ENCODE measurements around the gene TULP1.

The TULP1 gene

DNA sequence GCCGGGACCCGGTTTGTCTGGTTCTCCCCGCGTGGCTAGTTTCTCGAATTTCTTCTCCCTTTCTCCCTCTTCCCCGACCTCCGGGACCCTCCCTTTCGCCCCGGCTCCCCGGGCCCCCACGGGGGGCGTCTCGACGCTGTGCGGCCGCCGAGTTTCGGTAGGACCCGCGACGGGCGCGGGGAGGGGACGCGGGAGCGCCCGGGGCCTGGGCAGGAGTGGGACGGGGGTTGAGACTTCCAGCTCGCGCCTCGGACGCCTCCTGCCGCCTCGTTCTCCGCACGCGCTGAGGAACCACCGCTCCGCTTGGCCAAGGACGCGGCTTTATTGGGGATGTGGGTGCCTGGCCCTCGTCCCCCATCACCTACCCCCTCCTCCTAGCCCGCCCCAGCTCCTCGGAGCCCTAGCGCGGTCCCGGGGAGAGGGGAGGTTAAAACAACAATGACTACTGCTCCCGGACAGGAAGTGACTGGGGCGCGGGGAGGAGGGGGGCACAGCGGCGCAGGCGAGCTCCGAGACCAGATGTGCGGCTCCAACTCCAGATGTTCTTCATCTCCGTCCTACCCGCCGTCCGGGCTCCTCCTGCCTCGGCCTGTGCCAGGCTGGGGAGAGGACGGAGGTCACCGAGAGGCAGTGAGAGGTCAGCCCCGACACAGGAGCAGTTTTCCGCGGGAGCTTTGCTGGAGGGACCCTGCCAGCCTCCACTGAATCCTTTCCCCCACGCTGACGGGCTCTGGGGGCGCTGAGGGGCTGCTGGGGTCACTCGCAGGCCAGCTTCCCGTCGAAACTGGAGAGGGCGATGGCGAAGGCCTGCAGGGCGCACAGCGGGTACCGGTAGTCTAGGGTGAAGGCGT, 14.9 kb downstream of the TULP1 start:
- in situ Hi-C loops (cut with MboI; ENCODE audit: low sequenced_read_pairs), result no loop called here

DNA sequence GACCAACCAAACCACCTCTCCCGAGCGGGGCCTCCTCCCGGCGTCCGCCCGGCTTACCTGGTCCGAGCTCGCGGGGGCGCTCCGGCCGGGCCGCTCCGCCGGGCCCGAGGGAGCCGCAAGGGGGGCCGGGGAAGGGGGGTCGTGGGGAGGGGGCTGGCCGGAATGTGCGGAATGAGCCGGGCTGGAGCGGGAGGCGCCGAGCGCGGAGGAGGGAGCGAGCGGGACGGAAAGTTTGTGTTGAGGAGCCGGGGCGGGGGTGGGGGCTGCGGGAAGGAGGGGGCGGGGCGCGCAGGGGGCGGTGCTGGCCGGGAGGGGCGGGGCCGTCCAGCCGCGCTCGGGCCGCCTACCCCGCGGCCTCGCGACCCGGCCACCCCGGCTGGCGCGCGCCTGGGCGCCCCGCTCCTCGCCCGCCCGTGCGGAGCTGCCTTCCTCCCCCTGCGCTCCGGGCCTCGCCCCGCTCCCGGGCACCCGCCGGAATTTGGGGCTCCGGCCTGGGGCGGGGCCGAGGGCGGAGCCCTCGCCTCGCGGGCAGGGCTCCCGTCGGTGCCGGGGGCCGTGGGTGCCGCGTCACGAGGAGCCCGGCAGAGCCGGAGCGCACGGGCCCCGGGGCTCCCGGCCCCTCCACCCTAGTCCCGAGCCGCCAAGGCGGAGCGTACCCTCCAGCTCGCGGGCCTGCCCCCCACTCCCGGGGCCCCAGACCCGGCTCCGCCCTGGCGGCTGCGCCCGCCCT, 15.7 kb downstream of the TULP1 start, which contains the start of gene TEAD3:
TSS of gene TEAD3 (minus strand) at position 239 of the 730 bp plus-strand sequence.
- in situ Hi-C loops (cut with MboI; ENCODE audit: low sequenced_read_pairs), result no loop called here

DNA sequence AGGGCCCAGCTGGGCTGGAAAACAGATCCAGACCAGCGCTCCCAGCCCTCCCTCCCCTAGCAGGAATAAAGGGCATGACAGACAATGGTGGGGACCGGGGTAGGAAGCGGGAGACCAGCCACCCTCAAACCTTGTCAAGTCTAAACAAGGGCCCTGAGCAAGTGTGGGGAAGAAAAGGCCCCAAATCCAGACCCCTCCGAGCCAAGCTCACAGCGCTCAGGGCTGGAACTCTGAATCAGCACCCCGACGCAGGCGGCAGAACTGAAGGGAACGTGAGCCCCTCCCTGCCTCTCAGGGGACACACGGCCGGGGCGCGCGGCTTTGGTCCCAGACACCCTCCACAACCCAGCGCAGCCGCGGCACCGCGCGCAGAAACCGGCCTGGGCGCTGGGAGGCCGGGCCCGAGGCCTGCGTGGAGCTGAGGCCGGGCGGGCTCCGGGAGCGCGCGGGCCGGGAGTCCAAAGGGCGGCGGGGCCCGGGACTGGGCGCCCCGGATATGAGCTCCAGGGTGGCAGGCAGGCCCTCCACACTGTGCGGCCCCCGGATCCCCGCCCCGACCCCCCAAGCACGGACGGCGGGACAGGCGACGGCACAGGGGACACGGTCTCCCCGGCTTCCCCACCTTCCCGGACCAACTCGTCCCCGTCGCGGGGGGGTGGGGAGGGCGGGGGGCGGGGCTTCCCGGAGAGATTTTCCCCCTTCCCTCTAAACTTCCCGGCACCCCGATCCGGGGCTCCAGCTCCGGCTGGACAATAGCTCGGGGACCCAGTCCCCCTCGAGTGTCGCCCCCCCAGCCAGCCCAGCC, 16.5 kb downstream of the TULP1 start:
- in situ Hi-C loops (cut with MboI; ENCODE audit: low sequenced_read_pairs), result no loop called here

DNA sequence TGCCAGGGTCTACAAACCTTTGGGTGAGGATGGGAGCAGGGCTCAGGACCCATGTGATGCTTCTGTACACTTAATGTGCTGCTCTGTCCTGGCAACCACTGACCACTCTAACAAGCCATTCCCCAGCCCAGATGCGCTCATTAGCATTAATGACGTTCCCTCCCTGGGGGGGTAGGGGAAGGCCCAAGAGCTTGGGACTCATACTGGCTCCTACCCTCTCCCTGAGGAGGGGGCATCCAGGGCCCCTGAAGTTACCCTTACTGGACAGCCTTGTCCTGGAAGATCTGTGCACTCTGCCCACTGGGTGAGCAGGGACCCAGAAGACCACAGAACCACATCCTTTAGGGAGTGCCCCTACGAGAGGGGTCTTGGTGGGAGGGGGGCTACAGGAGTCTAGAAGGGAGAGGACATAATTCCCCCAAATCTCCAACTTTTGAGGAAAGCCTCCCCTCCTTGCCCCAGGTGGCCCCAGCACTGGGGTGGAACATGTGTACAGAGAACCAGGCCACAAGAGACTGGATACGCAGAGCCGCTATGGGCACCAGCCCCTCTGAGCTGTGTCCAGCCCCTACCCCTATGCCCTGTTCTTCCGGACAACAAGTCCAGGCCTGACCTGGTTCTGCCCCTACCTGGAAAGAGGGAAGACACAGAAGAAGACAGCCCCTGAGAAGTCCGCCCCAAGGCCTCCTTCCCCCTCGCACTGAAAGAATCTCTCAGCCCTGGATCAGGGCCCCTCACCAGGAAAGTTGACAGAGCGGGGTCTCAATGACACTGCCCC, 17.2 kb downstream of the TULP1 start:
- in situ Hi-C loops (cut with MboI; ENCODE audit: low sequenced_read_pairs), result no loop called here

DNA sequence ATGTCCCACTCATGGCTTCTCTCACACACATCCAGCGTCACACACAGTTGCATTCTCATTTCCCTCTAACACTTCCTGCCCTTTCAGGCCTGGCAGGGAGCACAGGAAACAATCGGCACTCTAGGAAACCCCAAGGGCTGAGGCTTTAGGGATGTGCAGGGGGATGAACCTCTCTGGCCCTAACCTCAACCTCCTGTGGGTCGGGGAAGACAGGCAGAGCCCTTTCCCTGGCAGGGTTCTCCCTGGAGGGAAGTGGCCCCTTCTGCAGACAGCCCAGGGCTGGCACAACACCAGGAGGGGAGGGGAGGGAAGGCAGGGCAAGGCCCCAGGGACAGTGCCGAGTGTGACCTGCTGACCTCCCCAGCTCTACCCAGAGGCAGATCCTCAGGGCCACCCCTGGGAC, 18.5 kb downstream of the TULP1 start:
- in situ Hi-C loops (cut with MboI; ENCODE audit: low sequenced_read_pairs), result no loop called here

DNA sequence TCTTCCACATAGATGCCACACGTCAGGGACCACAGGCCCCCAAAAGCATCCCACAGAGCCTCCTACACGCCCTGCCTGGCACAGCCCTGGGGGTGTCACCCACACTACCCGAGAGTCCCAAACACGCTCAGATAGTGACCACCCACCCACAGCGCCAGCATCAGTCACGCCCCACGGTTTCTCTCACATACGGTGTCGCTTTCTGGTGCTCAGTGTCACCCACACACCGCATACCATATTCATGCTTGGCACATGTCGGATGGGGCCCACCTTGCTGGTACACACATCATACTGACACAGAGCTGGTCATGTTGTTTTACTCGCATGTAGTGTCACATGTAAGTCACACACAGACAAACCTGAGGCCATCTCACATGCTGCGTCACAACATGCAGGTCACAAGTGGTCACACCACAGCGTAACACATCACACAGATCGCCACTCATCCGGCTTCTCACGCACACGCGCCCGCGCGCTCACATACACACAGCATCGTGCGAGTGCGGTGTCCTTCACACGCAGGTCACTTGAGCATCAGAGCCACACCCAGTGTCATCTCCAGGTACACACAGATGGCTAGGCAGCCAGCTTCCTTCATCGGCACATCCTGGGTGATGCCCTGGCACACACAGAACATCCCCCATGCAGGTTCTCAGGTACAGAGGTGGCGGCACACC, 19.3 kb downstream of the TULP1 start:
- in situ Hi-C loops (cut with MboI; ENCODE audit: low sequenced_read_pairs), result no loop called here

DNA sequence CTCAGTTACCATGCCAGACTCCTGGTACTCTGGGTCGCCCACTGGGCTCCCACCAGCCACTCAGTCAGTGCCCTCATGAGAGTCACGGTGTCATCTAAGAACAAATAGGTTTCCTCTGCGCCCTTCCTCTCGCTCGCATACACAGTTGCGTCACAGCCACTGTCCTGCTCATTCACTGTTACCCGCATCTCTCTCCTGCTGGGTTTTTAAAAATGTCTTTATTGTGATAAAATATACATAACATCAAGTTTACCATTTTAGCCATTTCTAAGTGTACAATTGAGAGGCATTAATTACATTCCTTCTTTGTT, 19.8 kb downstream of the TULP1 start:
- in situ Hi-C loops (cut with MboI; ENCODE audit: low sequenced_read_pairs), result no loop called here

DNA sequence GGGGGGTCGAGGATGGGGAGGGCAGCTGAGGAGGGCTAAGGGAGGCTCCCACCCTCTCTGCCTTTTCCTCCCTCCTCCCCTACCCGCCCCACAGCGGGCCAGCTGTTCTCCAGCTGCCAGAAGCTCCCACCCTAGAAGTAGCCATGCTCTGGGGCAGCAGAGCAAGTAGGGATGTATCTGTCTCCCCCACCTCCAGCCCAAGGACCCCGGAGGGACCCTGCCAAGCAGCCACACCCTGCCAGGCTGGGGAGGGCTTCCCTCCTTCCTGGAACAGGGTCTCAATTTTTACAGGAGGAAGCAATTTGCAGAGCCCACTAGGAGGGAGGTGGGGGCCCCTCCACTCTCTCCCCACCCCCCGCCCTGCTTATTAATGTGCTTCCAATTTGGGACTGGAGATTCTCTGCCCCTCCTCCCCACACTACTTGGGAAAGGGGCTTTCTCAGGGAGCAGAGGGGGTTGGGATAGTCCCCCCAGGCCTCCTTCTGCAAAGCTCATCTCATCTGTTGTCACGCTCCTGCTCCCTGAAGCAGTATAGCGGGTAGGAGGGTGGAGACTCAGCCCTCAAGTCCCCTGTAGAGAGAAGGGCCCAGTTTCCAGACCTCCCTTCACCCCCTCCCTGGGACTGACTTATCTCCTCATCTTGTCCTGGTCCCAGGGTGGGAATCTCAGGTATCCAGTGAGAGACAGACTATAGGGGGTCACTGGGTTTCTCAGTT, 20.3 kb downstream of the TULP1 start:
- in situ Hi-C loops (cut with MboI; ENCODE audit: low sequenced_read_pairs), result no loop called here

DNA sequence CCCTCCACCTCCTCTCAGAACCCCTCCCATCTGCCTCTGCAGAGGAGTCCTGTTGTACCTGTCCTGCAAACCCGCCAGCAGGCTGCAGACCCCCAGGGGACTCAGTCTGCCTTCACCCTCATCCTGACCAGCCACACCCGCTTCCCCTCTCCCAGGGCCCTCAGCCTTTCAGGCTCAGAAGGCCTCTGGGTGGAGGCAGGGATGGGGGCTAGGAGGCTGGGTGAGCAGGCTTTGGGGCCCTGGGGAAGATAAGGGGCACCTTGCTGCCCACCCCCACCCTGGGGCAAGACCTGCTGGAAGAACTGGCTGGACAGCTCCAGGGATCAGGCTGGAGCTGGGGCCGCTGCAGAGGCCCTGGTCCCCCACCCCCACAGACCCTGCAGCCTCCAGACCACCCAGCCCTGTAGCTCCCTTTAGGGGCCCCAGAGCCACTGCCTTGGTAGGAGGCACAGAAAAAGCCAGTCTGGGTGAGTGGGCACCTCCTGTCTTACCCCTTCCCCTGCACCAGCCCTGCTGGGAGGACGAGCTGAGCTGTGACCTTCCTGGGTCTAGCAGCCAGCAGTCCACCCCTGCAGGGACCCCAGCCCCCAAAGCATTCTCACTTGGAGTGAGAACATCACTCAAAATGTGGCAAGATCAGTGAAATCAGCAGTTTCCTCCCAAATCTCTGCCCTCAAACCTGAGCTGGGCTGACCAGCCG, 21.0 kb downstream of the TULP1 start:
- in situ Hi-C loops (cut with MboI; ENCODE audit: low sequenced_read_pairs), result no loop called here

DNA sequence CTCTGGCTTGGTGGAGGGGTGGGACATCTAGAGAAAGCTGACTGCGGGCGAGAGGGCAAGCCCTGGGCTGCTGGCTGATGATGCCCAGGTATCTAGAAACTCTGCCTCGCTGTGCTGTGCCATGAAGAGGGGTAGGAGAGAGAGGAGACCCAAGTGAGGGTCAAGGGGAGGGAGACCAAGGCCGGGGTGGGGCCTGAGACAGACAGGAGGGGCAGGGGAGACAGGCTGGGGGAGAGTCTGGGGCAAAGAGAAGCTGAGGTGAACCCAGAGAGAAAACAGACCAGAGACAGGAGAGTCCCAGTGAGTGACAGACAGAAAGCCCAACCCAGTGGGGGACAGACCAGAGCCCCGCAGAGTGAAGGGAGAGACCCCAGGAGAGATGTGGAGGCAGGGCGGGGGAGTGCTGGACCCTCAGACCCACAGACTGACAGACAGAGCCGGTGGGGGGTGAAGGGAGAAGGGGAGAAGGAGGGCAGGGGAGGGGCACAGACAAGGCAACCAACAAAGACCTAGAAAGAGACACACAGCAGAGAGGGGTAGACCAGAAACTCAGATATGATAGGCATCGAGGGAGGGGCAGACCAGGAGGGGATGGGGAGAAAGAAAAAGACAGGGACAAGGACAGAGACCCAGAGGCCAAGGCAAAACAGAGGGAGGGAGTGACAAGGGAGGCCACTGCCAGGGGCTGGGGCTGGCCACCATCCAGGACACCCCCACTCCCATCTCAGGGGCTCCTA, 21.7 kb downstream of the TULP1 start:
- in situ Hi-C loops (cut with MboI; ENCODE audit: low sequenced_read_pairs), result no loop called here

DNA sequence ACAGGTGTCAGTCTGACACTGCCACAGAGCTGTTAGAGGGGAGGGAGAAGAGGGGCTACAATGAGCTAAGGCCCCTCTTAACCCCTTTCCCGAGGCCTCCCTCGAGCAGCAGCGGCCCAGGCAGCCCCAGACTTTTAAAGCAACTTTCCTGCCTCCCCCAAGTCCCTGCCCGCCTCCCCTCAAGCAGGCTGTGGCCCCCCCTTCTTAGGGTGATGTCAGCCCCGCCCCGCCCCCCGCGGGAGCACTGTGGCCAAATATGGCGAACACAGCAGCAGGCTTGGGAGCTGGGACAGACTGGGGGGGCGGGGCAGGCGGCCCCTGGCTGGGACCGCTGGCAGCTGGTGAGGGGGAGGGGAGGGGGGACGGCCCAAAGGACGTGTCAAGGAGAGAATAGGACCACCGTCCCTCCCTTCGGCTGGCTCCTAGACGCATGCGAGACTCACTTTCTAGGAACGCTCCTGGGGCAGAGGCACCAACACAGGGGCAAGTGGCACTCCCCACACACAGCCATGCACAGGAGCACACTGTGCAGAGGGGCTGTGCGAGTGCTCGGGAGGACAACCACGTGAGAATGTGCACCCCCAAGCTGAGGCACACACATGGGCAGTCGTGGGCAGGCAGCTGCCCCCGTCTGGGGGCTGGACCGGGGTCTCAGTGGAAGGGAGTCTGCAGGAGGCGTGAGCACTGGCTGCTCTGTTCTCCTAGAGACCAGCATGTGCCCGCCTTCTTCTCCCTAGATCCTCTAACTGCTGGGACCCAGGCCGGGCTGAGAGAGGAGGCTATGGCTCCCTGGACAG, 22.5 kb downstream of the TULP1 start:
- in situ Hi-C loops (cut with MboI; ENCODE audit: low sequenced_read_pairs), result no loop called here

DNA sequence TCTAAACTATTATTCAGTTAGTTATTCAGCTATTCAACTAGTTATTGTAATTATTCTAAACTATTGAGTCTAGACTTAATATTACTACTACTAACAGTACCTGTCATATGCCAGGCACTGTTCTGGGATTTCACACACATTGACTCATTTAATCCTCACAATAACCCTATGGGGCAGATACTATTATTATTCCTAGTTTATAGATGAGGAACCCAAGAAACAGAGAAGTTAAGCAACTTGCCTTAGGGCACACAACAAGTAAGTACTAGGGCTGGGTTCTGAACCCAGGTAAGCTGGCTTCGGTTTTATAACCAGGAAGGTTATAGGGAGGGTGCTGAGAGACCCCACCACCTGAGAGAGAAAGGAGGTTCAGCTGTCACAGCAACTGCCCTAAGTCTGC, 23.6 kb downstream of the TULP1 start:
- in situ Hi-C loops (cut with MboI; ENCODE audit: low sequenced_read_pairs), result no loop called here

DNA sequence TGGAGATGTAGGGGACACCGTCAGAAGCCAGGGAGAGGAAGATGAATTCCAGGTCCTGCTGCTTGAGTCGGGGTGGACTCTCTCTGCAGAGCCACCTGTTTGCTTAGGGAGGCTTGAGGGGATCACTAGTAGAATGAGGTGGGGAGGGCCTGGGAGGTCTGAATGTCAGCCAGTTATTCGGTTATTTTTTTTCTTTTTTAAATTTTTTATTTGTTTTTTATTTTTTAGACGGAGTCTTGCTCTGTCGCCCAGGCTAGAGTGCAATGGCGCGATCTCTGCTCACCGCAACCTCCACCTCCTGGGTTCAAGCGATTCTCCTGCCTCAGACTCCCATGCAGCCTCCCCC, 24.2 kb downstream of the TULP1 start:
- in situ Hi-C loops (cut with MboI; ENCODE audit: low sequenced_read_pairs), result no loop called here

DNA sequence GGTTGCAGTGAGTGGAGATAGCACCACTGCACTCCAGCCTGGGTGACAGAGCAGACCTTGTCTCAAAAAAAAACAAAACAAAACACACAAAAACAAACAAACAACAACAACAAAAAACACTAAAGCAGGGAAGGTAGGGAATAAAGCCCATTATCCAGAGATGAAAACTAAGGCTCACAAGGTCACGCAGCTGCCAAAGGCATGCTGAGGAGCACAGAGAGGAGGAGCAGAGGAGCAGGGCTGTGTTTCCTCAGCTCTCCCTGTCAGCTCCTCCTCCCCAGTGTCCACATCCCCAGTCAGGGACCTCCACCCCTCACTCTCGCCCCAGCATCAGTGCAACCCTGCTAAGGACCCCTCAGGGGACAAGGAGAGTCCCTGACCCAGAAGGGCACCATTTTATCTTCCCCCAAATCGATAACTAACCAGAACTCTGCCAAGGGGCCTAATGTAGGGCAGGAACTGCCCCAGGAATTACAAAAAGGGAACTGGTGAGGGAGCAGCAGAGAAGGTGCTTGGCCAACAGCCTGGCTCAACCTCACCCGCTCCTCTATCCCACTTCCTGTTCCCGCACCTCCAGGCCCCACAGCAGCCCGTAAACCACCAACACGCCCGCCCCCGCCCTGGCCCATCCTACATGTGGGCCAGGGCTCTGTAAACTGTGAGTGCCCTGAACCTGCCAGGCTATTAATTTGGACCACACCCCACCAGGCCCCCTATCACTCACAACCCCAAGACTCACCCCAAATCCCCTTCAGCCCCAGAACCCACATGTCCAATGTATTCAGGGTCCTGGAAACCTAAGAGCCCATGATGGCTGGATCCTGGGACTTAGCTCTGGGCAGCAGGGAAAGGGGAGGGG, 24.8 kb downstream of the TULP1 start:
- in situ Hi-C loops (cut with MboI; ENCODE audit: low sequenced_read_pairs), result no loop called here

DNA sequence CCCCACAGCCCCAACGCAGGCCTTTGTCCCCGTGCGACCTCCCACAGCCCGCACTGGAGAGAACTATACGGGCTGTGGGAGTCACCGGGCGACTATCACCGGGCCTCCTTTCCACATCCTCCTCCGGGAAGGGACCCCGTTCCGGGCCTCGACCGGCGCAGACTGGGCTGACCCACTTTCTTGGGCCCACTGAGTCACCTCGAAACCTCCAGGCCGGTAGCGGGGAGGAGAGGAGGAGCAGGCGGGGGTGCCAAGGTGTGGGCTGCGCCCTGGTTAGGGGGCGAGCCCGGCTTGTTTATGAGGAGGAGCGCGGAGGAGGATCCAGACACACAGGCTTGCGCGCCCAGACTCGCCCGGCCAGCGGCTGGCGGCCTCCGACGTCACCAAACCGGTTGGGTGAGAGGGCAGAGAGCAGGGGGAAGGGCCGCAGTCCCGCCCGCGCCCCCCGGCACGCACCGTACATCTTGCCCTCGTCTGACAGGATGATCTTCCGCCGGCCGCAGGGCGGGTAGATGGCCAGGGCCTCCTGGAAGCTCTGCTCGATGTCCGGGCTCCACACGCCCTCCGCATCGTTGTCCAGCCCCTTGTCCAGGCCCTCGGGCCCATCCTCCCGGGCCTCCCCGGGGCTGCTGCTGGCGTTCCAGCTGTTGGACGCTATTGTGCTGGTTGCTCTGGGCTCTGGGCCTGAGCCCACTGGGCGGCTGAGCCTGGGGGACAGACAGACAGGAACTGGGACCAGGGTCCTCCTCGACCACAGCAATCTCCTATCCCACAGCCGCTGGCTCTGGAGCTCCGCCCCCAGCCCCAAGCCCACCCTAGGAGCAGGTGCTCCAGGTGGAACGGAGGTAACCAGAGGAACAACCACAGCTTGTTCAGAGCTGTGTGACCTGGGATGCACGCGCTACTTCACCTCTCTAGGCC, 26.4 kb downstream of the TULP1 start:
- in situ Hi-C loops (cut with MboI; ENCODE audit: low sequenced_read_pairs), result no loop called here

DNA sequence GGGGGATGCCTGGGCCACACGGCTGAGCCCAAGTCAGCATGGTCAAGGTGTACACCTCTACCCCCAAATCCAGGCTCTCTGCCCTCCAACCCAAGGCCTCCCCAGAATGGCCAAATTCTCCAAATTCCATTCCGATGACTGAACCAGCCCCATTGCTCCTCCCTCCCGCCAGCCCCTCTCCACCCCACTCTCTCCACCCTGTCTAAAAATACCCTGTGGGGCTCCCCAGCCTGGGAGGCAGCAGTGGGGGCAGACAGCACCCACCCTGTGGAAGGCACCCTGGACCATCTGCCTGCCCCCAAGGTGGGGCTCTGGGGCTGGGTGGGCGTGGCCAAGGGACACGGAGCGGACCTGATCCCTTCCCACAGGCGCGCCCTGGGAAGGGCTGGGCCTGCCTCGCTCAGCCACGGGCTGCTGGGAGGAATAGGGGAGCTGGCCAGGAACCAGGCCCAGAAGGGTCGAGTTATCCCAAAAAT, 27.3 kb downstream of the TULP1 start:
- in situ Hi-C loops (cut with MboI; ENCODE audit: low sequenced_read_pairs), result no loop called here
